NCI-H146 (cell line): ENCODE results near the gene TBCCD1.
A peak's percentile ranks its signal among the peaks of the same experiment; 100 is the strongest.
"Not testable (repeated sequence)": the region's sequence is repeated elsewhere in the genome, so short reads cannot be mapped to it uniquely, and the experiment has no call there.

Experiments used
- DNase-seq: peaks from one replicate; lab custom pipeline; 2025; lab: John Stamatoyannopoulos, UW

Gene TBCCD1

GRCh38 chr3:186594591-186595113 is 27.5 kb upstream of the TBCCD1 start:
- peak; percentile 12 for DNase-seq

- no peak for DNase-seq
These were observed 26.7 kb upstream of the TBCCD1 start for GRCh38 chr3:186593862-186594261.

- DNase-seq: no peak
These were observed 25.5 kb upstream of the TBCCD1 start for GRCh38 chr3:186592682-186593081.

- DNase-seq: no peak
These were observed 23.6 kb upstream of the TBCCD1 start for GRCh38 chr3:186590580-186591295.

GRCh38 chr3:186589856-186590579 is 22.9 kb upstream of the TBCCD1 start:
- DNase-seq: peak; percentile 63

- no peak for DNase-seq
These were observed 22.0 kb upstream of the TBCCD1 start for GRCh38 chr3:186589121-186589520.

- DNase-seq: no peak
These were observed 21.5 kb upstream of the TBCCD1 start for GRCh38 chr3:186588632-186589031.

GRCh38 chr3:186587183-186587582 is 20.0 kb upstream of the TBCCD1 start:
- DNase-seq: no peak

GRCh38 chr3:186586245-186586644 is 19.1 kb upstream of the TBCCD1 start:
- DNase-seq: not testable (repeated sequence)

- no peak for DNase-seq
These were observed 16.7 kb upstream of the TBCCD1 start for GRCh38 chr3:186583831-186584230.

GRCh38 chr3:186582541-186582940 is 15.4 kb upstream of the TBCCD1 start:
- DNase-seq: no peak

- DNase-seq: no peak
These were observed 13.6 kb upstream of the TBCCD1 start for GRCh38 chr3:186580785-186581184.

- no peak for DNase-seq
These were observed 10.4 kb upstream of the TBCCD1 start for GRCh38 chr3:186577521-186577920.

- no peak for DNase-seq
These were observed 4.5 kb upstream of the TBCCD1 start for GRCh38 chr3:186571644-186572013.

GRCh38 chr3:186570941-186571643 is 4.0 kb upstream of the TBCCD1 start:
- DNase-seq: peak; percentile 42

- DNase-seq: peak; percentile 100
These were observed 3.2 kb upstream of the TBCCD1 start, which contains the start of gene DNAJB11 for GRCh38 chr3:186570096-186570940. Gene DNAJB11, plus strand, starts transcription at chr3:186570720. Its CDS starts 178 bp downstream, at chr3:186570898.

- no peak for DNase-seq
These were observed 2.6 kb upstream of the TBCCD1 start for GRCh38 chr3:186569779-186570095.

GRCh38 chr3:186569361-186569760 is 2.2 kb upstream of the TBCCD1 start:
- peak; percentile 13 for DNase-seq

GRCh38 chr3:186566772-186567071 is 417 bp downstream of the TBCCD1 start:
- DNase-seq: no peak

GRCh38 chr3:186564586-186564985 is 2.6 kb downstream of the TBCCD1 start:
- DNase-seq: no peak

- no peak for DNase-seq
These were observed 14.6 kb downstream of the TBCCD1 start for GRCh38 chr3:186552408-186553031.

GRCh38 chr3:186551387-186551786 is 15.8 kb downstream of the TBCCD1 start:
- DNase-seq: no peak
